Retinal pigment epithelial cell (primary cell): ENCODE measurements around the gene ITM2C.

Experiments
- DNase-seq: peaks from one replicate; pipeline ENCODE4 v3.0.0-alpha.2; 2010; ENCODE audit warnings: low read depth
- H3K4me3 ChIP-seq: 2 replicates; pipeline ENCODE4 v1.5.1; 2011; ENCODE audit warnings: mild to moderate bottlenecking, low read length, control low read depth, moderate library complexity
- TF ChIP-seq, protein P1 (sequence below): conservative IDR thresholded peaks from 2 replicates; pipeline ENCODE4 v1.5.1; 2011; ENCODE audit warnings: low read depth, low read length, control low read depth, inconsistent platforms

ITM2C gene

DNA sequence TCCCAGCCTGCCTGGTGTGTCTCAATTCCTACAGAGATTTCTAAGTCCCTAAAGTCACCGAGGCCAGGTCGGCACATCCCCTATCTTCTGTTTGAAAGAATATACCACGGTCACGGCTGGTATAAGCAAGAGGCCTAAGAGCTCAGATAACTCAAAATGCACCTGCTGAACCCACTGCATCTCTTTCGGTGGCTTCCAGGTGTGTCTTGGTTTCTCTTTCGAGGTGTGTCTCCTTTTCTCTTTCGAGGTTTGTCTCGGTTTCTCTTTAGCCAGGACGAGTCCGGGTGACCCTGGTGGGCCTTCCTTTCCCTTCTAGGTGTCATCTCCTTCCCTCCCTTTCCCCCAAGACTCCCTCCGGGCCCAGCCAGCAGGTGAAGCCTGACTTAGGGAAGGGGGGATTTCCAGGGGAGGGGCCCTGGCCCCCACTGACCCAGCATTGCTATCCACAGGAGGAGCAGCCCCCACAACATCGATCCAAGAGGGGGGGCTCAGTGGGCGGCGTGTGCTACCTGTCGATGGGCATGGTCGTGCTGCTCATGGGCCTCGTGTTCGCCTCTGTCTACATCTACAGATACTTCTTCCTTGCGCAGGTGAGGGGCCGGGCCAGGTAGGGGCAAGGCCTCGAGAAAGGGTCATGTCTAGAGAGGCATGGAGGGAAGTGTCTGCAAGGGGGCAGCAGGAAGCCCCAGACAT, 8.4 kb downstream of the ITM2C start:
- no peak overlapping the region for H3K4me3 ChIP-seq
- TF ChIP-seq, protein P1, sequence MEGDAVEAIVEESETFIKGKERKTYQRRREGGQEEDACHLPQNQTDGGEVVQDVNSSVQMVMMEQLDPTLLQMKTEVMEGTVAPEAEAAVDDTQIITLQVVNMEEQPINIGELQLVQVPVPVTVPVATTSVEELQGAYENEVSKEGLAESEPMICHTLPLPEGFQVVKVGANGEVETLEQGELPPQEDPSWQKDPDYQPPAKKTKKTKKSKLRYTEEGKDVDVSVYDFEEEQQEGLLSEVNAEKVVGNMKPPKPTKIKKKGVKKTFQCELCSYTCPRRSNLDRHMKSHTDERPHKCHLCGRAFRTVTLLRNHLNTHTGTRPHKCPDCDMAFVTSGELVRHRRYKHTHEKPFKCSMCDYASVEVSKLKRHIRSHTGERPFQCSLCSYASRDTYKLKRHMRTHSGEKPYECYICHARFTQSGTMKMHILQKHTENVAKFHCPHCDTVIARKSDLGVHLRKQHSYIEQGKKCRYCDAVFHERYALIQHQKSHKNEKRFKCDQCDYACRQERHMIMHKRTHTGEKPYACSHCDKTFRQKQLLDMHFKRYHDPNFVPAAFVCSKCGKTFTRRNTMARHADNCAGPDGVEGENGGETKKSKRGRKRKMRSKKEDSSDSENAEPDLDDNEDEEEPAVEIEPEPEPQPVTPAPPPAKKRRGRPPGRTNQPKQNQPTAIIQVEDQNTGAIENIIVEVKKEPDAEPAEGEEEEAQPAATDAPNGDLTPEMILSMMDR, result no peak
- DNase-seq, result no peak

DNA sequence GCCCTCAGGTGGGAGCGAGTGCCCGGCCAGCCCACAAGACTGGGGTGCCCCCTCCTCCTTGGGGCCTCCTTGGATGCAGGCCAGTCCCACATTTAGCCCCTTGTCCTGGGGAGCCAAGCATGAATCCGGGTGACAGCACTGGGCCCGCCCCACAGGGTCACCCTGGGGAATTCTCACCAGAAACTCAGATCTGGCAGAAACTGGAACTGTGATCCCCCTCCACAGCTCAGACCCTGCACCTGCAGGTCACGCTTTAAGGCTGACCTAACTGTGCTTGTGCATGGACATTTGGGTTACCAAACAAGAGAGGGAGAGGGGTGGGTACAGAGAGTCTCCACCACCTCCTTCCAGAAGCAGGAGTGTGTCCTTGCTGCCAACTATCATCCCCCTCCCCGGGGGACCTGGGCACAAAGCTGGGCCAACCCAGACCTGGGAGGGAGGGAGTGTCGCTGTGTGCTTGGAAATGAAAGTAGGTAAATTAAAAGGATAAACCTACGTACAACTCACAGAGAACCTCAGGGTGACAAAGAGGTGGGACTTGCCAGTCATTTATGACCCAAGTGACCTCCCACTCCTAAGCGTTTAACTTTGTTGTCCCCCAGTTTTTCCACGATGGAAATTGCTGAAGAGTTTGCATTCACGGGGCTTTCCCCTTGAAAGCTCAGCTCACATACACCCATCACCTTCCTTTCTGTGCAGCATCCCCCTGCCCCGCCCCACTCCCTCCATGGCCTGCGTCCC, 9.1 kb downstream of the ITM2C start:
- TF ChIP-seq, protein P1, result no peak
- H3K4me3 ChIP-seq, result no peak overlapping the region
- DNase-seq, result no peak

DNA sequence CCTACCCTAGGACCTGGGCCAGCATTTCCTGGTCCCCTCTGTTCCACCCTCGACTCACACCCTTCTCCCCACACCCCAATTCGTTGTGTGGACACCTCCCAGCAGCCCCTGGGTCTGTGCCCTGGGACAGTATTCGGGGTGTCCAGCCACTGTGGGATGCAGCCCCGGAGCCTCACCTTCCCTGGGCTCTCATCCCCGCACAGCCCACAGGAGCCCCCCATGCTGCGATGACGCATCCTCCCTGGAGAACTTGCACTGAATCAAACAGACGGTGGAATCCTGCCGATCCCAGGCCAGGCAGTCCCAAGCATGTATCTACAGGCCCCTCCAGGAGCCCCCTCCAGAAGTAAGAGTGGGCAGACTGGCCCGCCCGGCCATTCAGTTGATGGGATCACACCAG, 9.7 kb downstream of the ITM2C start:
- no peak overlapping the region for H3K4me3 ChIP-seq
- DNase-seq, result no peak
- TF ChIP-seq, protein P1, result no peak

DNA sequence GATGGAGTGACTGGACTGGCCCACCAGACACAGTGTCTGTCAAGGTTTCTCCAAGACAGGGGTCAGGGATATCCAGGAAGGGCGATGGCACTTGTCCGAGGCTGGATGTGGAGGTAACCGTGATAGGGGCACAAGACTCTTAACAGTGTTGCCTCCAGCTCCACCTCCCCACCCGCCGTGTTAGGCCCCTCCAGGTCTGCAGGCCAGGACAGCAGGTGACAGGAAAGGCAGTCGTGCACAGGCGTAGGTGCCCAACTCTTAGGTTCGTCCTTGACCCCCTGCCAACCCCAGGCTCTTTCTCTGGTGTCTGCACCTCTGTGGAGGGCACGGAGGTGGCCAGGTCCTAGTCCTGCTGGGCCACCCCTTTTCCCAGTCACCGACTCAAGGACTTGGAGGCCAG, 10.1 kb downstream of the ITM2C start:
- TF ChIP-seq, protein P1, result no peak
- no peak overlapping the region for H3K4me3 ChIP-seq
- DNase-seq, result no peak

DNA sequence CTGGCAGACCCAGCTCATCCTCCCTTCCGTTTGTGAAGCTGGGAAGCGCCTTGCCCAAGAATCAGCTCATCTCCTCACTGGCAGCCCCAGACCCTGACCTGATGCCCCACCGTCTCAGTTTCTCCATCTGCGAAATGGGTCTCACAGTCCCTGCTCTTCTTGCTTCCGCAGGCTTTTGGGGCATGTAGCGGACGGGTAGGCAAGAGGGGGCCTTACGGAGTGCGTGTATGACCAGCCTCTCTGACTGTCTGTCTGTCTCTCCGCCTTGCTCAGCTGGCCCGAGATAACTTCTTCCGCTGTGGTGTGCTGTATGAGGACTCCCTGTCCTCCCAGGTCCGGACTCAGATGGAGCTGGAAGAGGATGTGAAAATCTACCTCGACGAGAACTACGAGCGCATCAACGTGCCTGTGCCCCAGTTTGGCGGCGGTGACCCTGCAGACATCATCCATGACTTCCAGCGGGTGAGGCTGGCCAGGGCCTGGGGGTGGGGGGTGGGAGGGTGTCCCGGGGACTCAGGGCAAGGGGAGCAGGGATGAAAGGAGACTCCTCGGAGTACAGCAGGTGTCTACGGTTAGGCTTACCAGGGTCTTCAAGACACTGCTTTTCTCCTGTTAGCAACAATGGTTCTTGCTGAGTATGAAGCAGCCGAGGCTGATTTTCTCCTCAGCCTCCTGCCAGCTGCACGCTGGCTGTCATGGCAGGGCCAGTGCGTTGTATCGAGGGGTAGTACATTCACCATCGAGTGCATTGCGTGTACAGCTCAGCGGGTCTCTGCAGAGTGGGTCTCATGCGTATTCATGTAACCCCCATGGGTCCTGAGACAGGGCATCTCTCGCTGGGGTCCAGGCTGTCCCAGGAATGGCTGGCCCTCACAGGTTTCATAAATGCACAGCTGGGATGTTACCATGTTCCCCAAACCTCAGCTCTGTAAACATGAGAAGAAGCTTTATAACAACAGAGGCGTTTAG, 10.9 kb downstream of the ITM2C start:
- no peak overlapping the region for H3K4me3 ChIP-seq
- TF ChIP-seq, protein P1, result no peak
- no peak for DNase-seq

DNA sequence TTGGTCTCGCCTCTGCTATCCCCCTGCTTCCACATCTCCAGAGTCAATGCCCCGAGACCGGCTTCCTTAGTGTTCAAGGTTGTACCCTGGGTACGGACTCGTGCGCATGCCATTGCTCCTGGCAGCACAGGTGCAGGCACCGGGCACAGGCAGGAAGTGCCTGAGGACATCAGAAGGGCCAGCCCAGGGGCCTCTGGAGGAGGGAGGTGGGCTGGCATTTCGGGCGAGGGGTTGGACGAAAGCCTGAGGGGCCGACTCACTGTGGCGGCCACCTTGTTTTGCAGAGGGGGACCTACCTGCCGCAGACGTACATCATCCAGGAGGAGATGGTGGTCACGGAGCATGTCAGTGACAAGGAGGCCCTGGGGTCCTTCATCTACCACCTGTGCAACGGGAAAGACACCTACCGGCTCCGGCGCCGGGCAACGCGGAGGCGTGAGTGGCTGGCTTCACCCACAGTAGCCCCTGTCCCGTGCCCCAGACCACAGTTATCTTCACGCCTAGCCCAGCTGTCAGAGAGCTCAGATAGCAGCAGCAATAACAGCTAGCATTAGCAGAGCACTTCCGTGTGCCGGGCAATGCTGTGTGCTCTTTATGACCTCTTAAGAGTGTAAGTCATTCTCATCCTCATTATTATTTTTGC, 12.5 kb downstream of the ITM2C start:
- TF ChIP-seq, protein P1, result no peak
- DNase-seq, result no peak
- H3K4me3 ChIP-seq, result no peak overlapping the region
